HG03558 (cell line): ENCODE results near the gene CARD8.

ENCODE experiments used
- ATAC-seq: cut with Tn5 transposase; IDR thresholded peaks from one replicate; pipeline ENCODE4 v1.9.1; 2021; ENCODE audit warnings: moderate number of reproducible peaks; ENCODE audit not compliant: unreplicated experiment; ENCODE audit errors: extremely low read depth

CARD8 gene

DNA sequence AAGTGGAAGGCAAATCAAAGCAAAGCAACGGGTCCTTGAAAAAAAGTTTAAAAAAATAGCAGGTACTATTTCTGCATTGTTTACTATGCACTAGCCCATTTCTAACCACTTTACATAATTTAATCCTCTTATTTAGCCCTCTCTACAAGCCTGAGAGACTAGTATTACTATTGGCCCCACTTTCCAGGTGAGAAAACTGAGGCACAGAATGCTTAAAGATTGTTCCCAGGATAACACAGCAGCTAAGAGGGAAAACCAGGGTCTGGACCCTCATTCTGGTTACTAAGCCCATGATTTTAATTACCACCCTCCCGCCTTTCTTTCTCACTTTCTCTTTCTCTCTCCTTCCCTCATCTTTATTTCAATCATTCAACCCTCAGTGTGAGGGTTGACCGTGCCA lies 79.5 kb downstream of the CARD8 start:
- ATAC-seq = no peak

DNA sequence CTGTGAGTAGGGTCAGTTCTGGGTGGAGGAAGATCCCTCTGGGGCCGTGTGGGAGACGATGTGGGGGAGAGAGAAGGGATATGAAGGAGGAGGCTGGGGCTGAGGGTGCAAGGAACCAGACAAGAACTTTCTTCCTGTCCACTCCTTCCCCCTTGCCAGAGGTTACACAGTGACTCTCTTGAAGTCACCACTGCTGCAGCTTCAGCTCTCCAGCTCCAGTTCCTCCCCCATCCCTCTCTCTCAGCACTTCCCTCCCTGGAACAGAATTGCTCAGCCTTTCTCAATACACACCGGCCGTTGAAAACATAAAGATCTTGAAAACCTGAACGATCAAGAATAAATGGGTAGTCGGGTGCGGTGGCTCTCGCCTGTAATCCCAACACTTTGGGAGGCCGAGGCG lies 80.1 kb downstream of the CARD8 start:
- ATAC-seq = no peak

DNA sequence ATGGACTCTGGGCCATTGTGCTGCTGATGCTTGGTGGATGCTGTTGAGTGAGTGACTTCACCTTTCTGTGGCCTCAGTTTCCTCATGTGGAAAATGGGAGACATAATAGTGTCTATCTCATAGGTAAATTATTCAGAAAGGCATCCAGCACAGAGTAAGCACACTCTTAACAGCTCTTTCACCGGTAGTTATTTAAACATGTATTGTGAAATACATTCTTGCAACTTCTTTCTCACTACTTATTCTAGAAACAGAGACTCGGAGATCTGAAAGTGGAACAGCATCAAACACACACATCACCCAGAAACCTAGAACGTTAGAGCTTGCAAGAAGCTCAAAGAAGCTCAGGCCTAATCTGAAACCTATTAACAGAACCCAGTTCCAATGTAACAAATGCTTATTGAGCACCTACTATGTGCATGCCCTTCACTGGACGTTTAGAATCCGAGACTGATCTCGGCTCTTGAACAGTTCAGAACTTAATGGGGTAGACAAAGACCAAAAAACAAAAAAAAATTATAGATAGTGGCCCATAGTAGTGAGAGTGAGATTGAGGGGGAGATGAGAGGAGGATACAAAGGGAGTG lies 81.2 kb downstream of the CARD8 start:
- no peak for ATAC-seq

DNA sequence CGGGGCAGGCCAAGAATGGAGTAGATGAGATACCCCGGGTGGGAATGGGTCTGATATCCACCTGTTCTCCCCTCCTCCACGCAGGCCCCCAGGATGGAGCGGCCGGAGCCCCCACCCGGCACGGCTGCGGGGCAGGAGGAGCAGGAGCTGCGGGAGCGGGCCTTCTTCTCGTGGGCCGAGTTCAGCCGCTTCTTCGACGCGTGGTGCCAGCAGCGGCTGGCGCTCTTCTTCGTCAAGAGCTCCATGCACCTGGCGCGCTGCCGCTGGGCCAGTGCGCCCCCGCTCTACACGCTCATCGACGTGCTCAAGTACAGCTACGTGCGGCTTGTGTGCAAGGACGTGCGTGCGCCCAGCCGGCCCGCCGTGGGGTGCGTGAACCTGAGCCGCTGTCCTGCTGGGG lies 84.0 kb downstream of the CARD8 start:
- ATAC-seq = no peak

DNA sequence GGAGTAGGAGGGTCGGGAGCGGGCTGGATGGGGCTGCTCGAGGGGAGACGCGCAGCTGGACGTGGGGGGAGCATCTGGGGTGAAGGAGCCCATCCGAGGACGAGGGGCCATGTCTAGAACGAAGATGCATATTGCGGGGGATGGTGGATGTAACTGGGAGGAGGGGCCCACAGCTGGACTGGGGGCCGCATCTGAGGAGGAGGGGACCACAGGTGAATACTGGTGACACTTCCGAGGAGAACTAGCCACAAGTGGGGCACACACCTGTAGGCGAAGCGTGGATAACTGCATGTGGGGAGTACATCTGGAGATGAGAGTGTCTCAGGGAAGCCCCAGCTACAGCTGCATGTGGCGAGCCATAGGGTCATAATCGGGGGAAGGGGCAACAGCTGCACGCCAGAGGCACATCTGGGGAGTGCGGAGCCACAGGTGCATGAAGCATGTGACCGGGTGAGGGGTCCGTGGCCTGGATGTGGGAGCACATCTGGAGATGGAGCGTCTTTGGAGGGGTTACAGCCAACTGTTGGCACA lies 84.8 kb downstream of the CARD8 start:
- ATAC-seq = no peak

DNA sequence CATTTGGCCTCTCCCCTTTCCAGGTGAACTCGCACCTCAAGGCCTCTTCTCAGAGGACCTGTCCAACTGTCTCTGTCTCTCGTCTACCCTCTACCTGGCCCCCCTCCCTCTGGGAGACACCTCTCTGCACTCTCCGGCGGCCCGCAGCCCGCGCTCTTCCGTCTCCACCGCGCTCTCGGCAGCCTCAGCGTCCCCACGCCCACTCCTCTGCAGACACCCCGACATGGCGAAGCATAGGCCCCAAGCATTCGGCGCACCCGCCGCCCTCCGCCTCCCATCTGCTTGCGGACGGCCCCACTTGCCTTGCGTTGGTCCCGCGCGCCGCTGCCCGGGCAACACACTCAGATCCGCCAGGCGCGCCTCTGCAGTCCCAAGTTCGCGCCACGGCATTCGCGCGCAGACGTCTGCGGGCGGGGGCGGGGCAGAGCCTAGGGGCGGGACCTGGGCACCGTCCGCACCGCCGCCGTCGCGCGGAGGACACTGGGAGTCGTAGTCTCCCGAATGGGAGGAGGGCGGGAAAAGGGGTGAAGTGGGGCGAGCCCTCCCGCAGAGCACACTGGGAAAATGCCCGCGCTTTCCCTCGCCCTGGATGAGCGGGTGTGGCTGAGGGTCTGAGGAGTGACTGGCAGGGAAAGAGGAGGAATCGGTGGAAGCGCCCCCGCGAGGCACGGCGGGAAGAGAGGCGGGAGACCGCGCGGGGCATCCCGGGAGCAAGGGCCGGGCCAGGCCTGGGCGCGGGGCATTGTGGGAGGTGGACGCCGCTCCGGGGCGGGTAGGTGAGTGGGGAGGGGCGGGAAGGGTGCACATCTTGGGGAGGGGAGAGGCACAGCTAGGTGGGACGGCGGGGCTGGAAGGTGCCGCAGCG lies 85.5 kb downstream of the CARD8 start, which contains the start of the genes LIG1 and ZSWIM9:
Gene LIG1, minus strand, starts transcription at position 406 of the 865 bp plus-strand sequence. CDS start 4,778 bp downstream, outside the sequence.
Gene ZSWIM9, plus strand, starts transcription at position 742 of the 865 bp plus-strand sequence. CDS start 1,123 bp downstream, outside the sequence.
- no peak for ATAC-seq

DNA sequence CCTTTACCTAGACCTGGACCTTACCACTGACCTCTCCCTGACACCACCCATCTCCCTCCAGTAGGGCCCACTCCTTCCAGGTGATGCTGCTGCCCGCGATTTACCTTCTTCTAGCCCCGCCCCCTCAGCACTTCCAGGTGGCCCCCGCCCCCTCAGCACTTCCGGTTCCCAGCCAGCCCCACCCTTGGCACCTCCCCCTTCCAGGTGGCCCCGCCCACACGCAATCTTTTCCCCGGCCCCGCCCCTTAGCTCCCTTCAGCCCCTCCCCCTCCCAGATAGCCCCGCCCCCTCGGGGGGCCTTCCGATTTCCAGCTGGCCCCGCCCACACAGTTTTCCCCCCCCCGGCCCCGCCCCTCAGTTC lies 86.2 kb downstream of the CARD8 start:
- no peak for ATAC-seq

DNA sequence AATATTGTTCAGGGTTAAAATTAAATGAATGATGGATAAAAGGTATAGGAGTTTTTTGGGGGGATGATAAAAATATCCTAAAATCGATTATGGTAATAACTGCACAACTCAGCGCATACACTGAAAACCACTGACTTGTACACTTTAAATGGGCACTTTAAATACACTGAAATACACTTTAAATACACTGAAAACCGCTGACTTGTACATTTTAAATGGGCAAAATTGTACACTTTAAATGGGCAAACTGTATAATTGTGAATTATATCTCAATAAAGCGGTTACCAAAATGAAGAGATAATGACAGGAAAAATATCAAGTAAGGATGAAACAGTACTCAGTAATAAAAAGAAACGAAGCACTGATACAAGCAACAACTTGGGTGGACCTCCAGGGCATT lies 87.0 kb downstream of the CARD8 start:
- no peak for ATAC-seq

DNA sequence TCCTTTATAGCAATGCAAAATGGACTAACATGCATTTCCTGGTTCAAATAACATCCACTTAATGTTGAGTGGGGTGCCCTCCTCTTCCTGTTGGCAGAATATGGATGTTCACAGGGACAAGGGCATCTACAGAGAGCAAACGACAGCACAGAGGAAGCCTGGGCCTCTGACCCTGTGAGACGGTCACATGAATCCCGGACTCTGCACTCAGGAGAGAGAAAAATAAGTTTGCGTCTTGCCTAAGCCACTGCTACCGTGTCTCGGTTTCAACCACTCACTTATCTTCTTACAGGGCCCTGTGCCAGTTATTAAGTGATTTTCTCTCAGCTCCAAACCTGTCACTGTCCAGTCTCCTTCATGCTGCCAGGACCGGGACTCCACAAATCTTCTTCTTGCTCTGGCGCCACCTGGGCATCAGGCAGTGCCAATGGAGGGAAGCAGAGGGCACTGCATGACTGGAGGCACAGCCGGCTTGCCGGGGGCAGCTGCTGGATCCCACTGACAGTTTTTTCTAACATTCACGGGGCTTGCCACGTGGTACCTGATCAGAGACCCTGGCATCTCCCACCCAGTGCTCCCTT lies 97.4 kb downstream of the CARD8 start:
- ATAC-seq = no peak
